Measurements from ENCODE around the gene SLC38A10. TPM values are rescaled to one million over a fixed set of nuclear protein-coding genes. Genes with fewer than 3 reads are reported as not detected.
"Not testable (repeated sequence)": the region's sequence is repeated elsewhere in the genome, so short reads cannot be mapped to it uniquely, and the experiment has no call there.

The SLC38A10 gene
- total and polyA plus RNA-seq, 3 experiments from 2014 or later = 49.0 to 71.1 (median 51.0) TPM

DNA sequence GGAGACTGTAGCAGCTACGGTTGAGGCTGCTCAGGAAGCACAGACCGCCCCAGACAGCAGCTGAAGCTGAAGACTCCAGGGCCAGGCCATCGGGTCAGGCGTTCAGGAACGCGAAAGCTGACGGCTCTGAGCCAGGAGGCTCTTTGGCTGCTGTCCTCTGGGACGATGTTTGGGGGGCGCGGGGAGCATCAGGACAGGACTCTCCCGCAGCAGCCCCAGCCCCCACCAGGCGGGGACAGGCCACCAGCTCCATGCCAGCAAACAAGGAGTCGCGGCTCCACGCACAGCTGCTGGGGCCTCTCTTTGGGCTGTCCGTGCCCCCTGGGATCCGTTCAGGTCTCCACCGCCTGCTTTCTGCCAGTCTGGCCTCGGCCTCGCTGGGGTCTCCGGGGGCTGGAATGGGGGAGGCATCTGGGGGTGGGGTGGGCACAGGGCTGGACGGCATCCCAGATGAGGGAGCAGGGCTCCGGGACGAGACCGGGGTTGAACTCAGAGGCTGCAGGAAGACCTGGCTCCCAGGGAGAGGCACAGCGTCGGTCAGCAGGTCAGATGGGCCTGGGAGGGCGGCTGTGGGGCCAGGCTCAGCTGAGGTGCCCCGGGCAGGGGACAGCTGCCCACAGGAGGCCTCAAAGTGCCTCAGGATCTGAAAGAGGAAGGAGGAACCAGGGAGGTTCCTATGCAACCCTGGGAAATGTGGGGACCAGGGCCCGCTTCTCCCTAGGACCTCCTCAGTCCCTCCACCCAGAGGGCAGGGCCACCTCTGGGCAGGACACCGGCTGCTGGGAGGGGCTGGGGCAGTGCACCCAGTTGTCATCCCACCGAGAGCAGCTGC is 66.1 kb downstream of the SLC38A10 start:
- Histone ChIP-seq H3K9me3 (ENCODE audit: low read length) (no peaks in the 10 kb centered on the region), H3K27me3 (ENCODE audit: insufficient read depth, low read length, poor library complexity, severe bottlenecking) (no peaks in the 10 kb centered on the region), H3K4me3 (ENCODE audit: low read length) (no peak overlapping the region), H3K4me1 (ENCODE audit: insufficient read depth, low read length) (no peaks in the 10 kb centered on the region), H3K36me3 (ENCODE audit: insufficient read depth, low read length) (peaks cover 4% of the 10 kb centered on the region), H3K27ac (ENCODE audit: low read depth, low read length) (no peak overlapping the region)
- Mint-ChIP-seq H3K27me3 (peaks cover 0 to 3% of the 10 kb centered on the region in 2 donors), H3K27ac (no peak overlapping the region), H3K4me3 (no peak overlapping the region), H3K36me3 (peaks cover 8 to 27% (median 9%) of the 10 kb centered on the region in 3 donors), H3K9me3 (no peaks in the 10 kb centered on the region), H3K4me1 (peaks cover under 1 to 11% (median 5%) of the 10 kb centered on the region in 3 donors)
- POLR2A ChIA-PET = interaction anchor here (0.5 kb wide), 1 partner anchor 18 kb away, joined by 7 read pairs; no protein-coding TSS in a partner anchor
- no peak for DNase-seq
- CTCF ChIA-PET = no interaction called here

DNA sequence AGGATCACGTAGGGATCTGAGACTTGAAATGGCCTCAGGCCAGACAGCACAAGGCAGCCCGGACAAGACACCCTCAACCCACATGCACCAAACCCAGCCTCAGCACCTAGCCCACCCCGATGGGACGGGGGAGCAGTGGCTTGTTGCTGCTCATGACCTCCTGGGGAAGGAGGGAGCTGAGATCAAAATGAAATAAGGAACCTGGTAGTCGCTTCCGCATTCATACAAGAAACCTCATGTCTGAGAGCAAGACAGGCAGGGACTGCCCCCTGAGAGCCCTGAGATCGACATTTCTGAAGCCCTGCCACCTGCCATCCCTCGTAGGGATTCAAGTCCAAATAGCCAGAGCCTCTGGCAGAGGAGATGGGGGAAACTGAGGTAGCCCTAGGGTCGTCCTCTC is 66.7 kb downstream of the SLC38A10 start:
- no peak for DNase-seq
- Histone ChIP-seq H3K27ac (ENCODE audit: low read depth, low read length) (no peak overlapping the region), H3K36me3 (ENCODE audit: insufficient read depth, low read length) (peaks cover 4% of the 10 kb centered on the region), H3K9me3 (ENCODE audit: low read length) (no peaks in the 10 kb centered on the region), H3K27me3 (ENCODE audit: insufficient read depth, low read length, poor library complexity, severe bottlenecking) (no peaks in the 10 kb centered on the region), H3K4me1 (ENCODE audit: insufficient read depth, low read length) (peaks cover 5% of the 10 kb centered on the region), H3K4me3 (ENCODE audit: low read length) (no peak overlapping the region)
- Mint-ChIP-seq H3K4me3 (no peak overlapping the region), H3K4me1 (peaks cover 7 to 17% (median 10%) of the 10 kb centered on the region in 3 donors), H3K9me3 (no peaks in the 10 kb centered on the region), H3K27ac (no peak overlapping the region), H3K36me3 (peaks cover 8 to 27% (median 9%) of the 10 kb centered on the region in 3 donors), H3K27me3 (peaks cover 0 to 3% of the 10 kb centered on the region in 2 donors)
- CTCF ChIA-PET = no interaction called here
- POLR2A ChIA-PET = no interaction called here

DNA sequence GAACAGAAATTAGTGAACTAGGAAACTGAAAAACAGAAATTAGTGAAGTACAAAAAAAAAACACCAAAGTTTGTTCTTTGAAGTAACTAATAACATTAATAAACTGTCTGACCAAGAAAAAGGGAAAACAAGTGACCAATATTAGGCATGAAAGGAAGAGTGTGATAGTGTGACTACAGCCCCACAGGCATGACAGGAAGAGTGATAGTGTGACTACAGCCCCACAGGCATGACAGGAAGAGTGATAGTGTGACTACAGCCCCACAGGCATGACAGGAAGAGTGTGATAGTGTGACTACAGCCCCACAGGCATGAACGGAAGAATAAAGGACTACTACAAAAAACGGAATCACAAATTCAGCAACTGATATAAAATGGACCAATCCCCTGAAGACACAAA is 67.5 kb downstream of the SLC38A10 start:
- H3K4me3 Mint-ChIP-seq; H3K9me3 ChIP-seq (ENCODE audit: low read length); CTCF ChIA-PET; H3K27ac ChIP-seq (ENCODE audit: low read depth, low read length); H3K4me3 ChIP-seq (ENCODE audit: low read length); H3K9me3 Mint-ChIP-seq; POLR2A ChIA-PET; DNase-seq; H3K27me3 ChIP-seq (ENCODE audit: insufficient read depth, low read length, poor library complexity, severe bottlenecking); H3K4me1 ChIP-seq (ENCODE audit: insufficient read depth, low read length); H3K36me3 ChIP-seq (ENCODE audit: insufficient read depth, low read length); H3K27me3 Mint-ChIP-seq: not testable (repeated sequence)
- Mint-ChIP-seq H3K4me1 (peaks cover 12 to 18% (median 12%) of the 10 kb centered on the region in 3 donors), H3K27ac (peak overlapping the region in 1 of 8 donors; percentile 37), H3K36me3 (peaks cover 8 to 21% (median 9%) of the 10 kb centered on the region in 3 donors)

DNA sequence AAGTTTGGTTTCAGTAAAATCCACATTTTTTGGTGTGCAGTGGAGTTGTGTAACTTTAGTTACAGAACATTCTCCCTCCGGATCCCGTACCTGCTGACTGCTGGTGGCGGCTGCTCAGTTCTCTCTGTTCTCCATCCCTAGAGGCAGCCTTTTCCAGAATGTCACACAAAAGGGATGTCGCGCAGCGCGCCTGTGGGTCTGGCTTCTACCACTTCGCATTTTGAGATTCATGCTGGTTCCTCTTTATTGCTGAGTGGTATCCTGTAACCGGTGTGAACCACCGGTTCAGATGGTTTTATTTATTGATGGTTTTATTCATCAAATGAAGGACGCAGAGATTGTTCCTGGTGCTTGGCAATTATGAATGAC is 71.4 kb downstream of the SLC38A10 start:
- ChIA-PET CTCF (no interaction called here), POLR2A (interaction anchor here (5.2 kb wide), 1 partner anchor 15 kb away, joined by 44 read pairs; the partner anchor contains the start of genes NDUFAF8 and TEPSIN)
- Mint-ChIP-seq H3K9me3 (no peaks in the 10 kb centered on the region), H3K27me3 (peaks cover 0 to 3% of the 10 kb centered on the region in 2 donors), H3K4me1 (peaks cover 14 to 22% (median 19%) of the 10 kb centered on the region in 3 donors), H3K27ac (peak overlapping the region in 4 of 8 donors; percentile 19 to 54 (median 31)), H3K4me3 (peak overlapping the region; percentile 67 to 87 (median 78)), H3K36me3 (peaks cover 0 to 8% (median 3%) of the 10 kb centered on the region in 3 donors)
- no peak for DNase-seq
- H3K4me1 ChIP-seq (ENCODE audit: insufficient read depth, low read length) = peaks cover 18% of the 10 kb centered on the region
- H3K27me3 ChIP-seq (ENCODE audit: insufficient read depth, low read length, poor library complexity, severe bottlenecking) = no peaks in the 10 kb centered on the region
- peak overlapping the region; percentile 41 for H3K4me3 ChIP-seq (ENCODE audit: low read length)
- H3K36me3 ChIP-seq (ENCODE audit: insufficient read depth, low read length) = no peaks in the 10 kb centered on the region
- H3K27ac ChIP-seq (ENCODE audit: low read depth, low read length) = no peak overlapping the region
- H3K9me3 ChIP-seq (ENCODE audit: low read length) = no peaks in the 10 kb centered on the region

DNA sequence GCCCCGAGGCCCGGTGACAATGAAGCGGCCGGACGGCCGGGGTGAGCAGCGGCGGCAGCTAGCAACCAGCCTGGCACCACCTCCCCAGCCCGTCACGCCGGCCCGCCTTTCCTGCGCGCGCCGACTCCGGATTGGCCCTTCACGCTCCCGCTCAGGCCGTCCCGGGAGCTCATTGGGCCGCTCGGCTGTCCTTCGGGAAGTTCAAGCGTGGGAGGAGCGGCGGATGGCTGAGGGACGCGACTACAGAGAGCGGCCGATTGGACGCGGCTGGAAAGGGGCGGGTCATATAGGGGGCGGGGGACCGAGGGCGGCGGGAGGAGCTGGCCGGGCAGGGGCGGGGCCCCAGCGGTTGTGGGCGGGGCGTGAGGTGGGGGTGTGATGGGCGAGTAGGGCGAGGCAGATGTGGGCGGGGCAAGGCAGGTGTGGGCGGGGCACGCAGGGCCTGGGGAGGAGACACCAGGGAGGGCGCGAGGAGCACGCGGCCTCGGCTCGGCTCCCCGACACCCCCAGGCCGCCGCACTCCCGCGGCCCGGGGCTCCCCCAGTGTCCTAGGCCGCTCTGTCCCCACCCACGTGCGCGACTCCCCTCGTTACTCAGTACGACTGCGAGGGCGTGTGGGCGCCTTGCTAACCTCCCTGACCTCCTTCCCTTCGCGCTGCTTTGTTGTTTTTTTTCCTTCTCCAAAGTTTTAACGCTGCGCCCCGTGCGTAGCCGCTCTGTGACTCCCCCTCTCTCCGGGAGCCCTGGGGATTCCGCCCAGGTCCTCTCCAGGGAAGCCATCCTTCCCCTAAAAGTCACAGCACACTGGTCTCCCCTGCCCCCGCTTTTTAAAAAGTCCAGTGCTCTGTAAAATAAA is 72.0 kb downstream of the SLC38A10 start, which contains the start of gene CEP131:
Gene CEP131, minus strand, starts transcription at position 60 of the 856 bp plus-strand sequence. CDS start 2,909 bp downstream, outside the sequence.
- H3K9me3 Mint-ChIP-seq = no peaks in the 10 kb centered on the region
- peaks cover 0 to 3% (median 2%) of the 10 kb centered on the region in 3 donors for H3K36me3 Mint-ChIP-seq
- POLR2A ChIA-PET = interaction anchor here (0.6 to 5.2 kb wide), 7 partner anchors 11 to 768 kb away, joined by 3 to 44 read pairs (median 4); partner anchors contain the start of genes NDUFAF8 and TEPSIN
- H3K27ac Mint-ChIP-seq = peak within 1 kb of the TSS in 5 of 8 donors; percentile 19 to 90 (median 33)
- peaks cover 18% of the 10 kb centered on the region for H3K4me1 ChIP-seq (ENCODE audit: insufficient read depth, low read length)
- peak within 1 kb of the TSS; percentile 38 for H3K27ac ChIP-seq (ENCODE audit: low read depth, low read length)
- H3K27me3 Mint-ChIP-seq = peaks cover 0 to 3% of the 10 kb centered on the region in 2 donors
- H3K27me3 ChIP-seq (ENCODE audit: insufficient read depth, low read length, poor library complexity, severe bottlenecking) = no peaks in the 10 kb centered on the region
- peak; percentile 97 to 99 (median 99) for DNase-seq
- H3K4me3 ChIP-seq (ENCODE audit: low read length) = peak within 1 kb of the TSS; percentile 71
- H3K4me1 Mint-ChIP-seq = peaks cover 14 to 22% (median 19%) of the 10 kb centered on the region in 3 donors
- H3K9me3 ChIP-seq (ENCODE audit: low read length) = no peaks in the 10 kb centered on the region
- CTCF ChIA-PET = interaction anchor here (0.6 to 0.9 kb wide), 2 partner anchors 14 to 19 kb away, joined by 3 read pairs; no protein-coding TSS in a partner anchor
- H3K4me3 Mint-ChIP-seq = peak within 1 kb of the TSS; percentile 72 to 90 (median 80)
- H3K36me3 ChIP-seq (ENCODE audit: insufficient read depth, low read length) = no peaks in the 10 kb centered on the region

DNA sequence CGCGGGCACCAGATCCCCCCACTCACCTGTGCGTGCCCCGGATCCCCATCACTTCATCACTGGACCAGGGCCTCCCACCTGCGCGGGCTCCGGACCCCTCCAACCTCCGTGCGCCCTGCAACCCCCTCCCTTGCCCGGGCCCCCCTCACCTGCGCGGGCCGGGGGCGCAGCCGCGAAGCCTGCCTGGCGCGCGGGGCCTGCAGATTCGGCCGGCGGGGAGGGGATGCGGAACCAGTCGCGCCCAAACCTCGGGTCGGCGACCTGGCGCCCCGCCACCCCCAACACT is 72.5 kb downstream of the SLC38A10 start:
- peak overlapping the region; percentile 38 for H3K27ac ChIP-seq (ENCODE audit: low read depth, low read length)
- H3K27me3 ChIP-seq (ENCODE audit: insufficient read depth, low read length, poor library complexity, severe bottlenecking) = no peaks in the 10 kb centered on the region
- no peaks in the 10 kb centered on the region for H3K9me3 ChIP-seq (ENCODE audit: low read length)
- no peaks in the 10 kb centered on the region for H3K36me3 ChIP-seq (ENCODE audit: insufficient read depth, low read length)
- peaks cover 18% of the 10 kb centered on the region for H3K4me1 ChIP-seq (ENCODE audit: insufficient read depth, low read length)
- Mint-ChIP-seq H3K4me1 (peaks cover 11 to 22% (median 14%) of the 10 kb centered on the region in 3 donors), H3K4me3 (peak overlapping the region; percentile 72 to 90 (median 80)), H3K27me3 (peaks cover 0 to 3% of the 10 kb centered on the region in 2 donors), H3K36me3 (peaks cover 0 to 3% (median under 1%) of the 10 kb centered on the region in 3 donors), H3K27ac (no peak overlapping the region), H3K9me3 (no peaks in the 10 kb centered on the region)
- POLR2A ChIA-PET = interaction anchor here (0.6 to 5.2 kb wide), 6 partner anchors 12 to 767 kb away, joined by 3 to 44 read pairs (median 4); partner anchors contain the start of genes NDUFAF8 and TEPSIN
- no peak for DNase-seq
- peak overlapping the region; percentile 71 for H3K4me3 ChIP-seq (ENCODE audit: low read length)
- CTCF ChIA-PET = interaction anchor here (0.6 to 0.9 kb wide), 2 partner anchors 15 to 20 kb away, joined by 3 read pairs; no protein-coding TSS in a partner anchor

DNA sequence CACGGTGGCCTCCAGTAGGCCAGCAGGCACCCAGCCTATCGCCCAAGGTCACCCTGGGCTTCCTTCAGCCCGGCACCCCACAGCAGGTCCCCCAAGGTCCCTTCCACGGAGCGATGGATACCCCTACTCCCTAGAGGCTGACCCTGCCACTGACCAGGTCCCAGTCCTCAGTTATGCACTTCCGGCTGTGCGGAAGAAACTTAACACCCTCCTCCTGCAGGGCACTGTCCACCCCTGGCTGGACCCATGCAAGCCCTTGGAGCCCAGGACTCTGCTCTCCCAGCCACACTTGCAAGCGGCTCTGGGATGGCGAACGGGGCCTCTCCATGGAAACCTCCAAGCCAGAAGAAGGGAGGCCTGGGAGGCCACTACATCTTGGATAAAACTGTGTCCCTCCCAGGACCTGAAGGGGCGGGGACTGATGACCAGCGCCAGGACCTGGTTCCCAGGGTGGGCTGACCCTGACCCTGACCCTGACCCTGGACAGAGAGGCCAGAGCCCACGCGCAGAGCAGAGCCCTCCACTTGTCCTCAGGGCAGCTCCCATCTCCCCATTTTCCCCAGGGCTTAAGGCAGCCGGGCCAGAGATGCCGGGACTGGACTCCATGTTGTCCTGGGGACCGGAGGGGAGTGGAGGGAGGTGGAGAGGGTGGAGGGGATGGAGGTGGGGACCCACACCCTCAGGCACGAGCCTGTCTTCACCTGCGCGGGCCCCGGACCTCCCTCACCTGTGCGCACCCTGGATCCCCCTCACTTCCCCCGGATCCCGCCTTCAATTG is 73.1 kb downstream of the SLC38A10 start:
- peak overlapping the region; percentile 71 for H3K4me3 ChIP-seq (ENCODE audit: low read length)
- H3K9me3 ChIP-seq (ENCODE audit: low read length) = no peaks in the 10 kb centered on the region
- Mint-ChIP-seq H3K4me1 (peaks cover 10 to 22% (median 12%) of the 10 kb centered on the region in 3 donors), H3K4me3 (peak overlapping the region; percentile 20 to 82 (median 66)), H3K36me3 (peaks cover 0 to 5% (median 0%) of the 10 kb centered on the region in 3 donors), H3K27ac (peak overlapping the region in 1 of 8 donors; percentile 14), H3K27me3 (peaks cover 0 to 3% of the 10 kb centered on the region in 2 donors), H3K9me3 (no peaks in the 10 kb centered on the region)
- CTCF ChIA-PET = interaction anchor here (0.6 kb wide), 1 partner anchor 21 kb away, joined by 3 read pairs; no protein-coding TSS in a partner anchor
- peak overlapping the region; percentile 38 for H3K27ac ChIP-seq (ENCODE audit: low read depth, low read length)
- no peaks in the 10 kb centered on the region for H3K27me3 ChIP-seq (ENCODE audit: insufficient read depth, low read length, poor library complexity, severe bottlenecking)
- no peaks in the 10 kb centered on the region for H3K36me3 ChIP-seq (ENCODE audit: insufficient read depth, low read length)
- DNase-seq = no peak
- peaks cover 18% of the 10 kb centered on the region for H3K4me1 ChIP-seq (ENCODE audit: insufficient read depth, low read length)
- POLR2A ChIA-PET = interaction anchor here (1.0 to 5.2 kb wide), 5 partner anchors 12 to 767 kb away, joined by 3 to 44 read pairs (median 4); partner anchors contain the start of genes NDUFAF8 and TEPSIN
